Heart left ventricle (tissue), 16 donors: Measurements from ENCODE around the gene LYVE1. TPM values are rescaled to one million over a fixed set of nuclear protein-coding genes. Genes with fewer than 3 reads are reported as not detected.
A peak's percentile ranks its signal among the peaks of the same experiment; 100 is the strongest.

Experiments
- ATAC-seq, 4 donors: fragments of 200-7000 bp; cut with Tn5 transposase; one replicate each; pipeline ENCODE4 v1.9.1; 2020 to 2022; ENCODE audit warnings: moderate library complexity in 4 of 4, mild to moderate bottlenecking in 3 of 4, moderate number of reproducible peaks in 1 of 4
- DNase-seq, 5 donors: peaks; one replicate each; pipeline ENCODE4 v3.0.0-alpha.2; 2020
- H3K27ac ChIP-seq, 12 donors: fragments of 200-600 bp; sonication (generic) in 4 of 12; one replicate each; pipeline versions ENCODE4 v1.5.0 to v1.8.0; 2016 to 2022; ENCODE audit warnings: mild to moderate bottlenecking in 2 of 12
- H3K27me3 ChIP-seq, 9 donors: fragments of 200-600 bp; sonication (generic) in 2 of 9; one replicate each; pipeline versions ENCODE4 v1.5.1 to v1.8.0; 2016 to 2022; ENCODE audit warnings: mild to moderate bottlenecking in 3 of 9
- H3K36me3 ChIP-seq, 9 donors: fragments of 200-600 bp; sonication (generic) in 2 of 9; one replicate each; pipeline versions ENCODE4 v1.5.0 to v1.8.0; 2018 to 2022; ENCODE audit warnings: mild to moderate bottlenecking in 2 of 9
- H3K4me1 ChIP-seq, 12 donors: fragments of 200-600 bp; sonication (generic) in 4 of 12; one replicate each; pipeline versions ENCODE4 v1.5.0 to v1.8.0; 2016 to 2022; ENCODE audit warnings: mild to moderate bottlenecking in 3 of 12
- H3K4me3 ChIP-seq, 12 donors: fragments of 200-600 bp; sonication (generic) in 4 of 12; one replicate each; pipeline versions ENCODE4 v1.5.0 to v1.8.0; 2017 to 2022; ENCODE audit warnings: mild to moderate bottlenecking in 9 of 12, moderate library complexity in 4 of 12
- H3K9me3 ChIP-seq, 12 donors: fragments of 200-600 bp; sonication (generic) in 4 of 12; one replicate each; pipeline versions ENCODE4 v1.5.0 to v1.8.0; 2016 to 2022; ENCODE audit warnings: mild to moderate bottlenecking in 1 of 12
- POLR2A ChIP-seq, 2 donors: fragments of 450-650 bp; IDR thresholded peaks; one replicate each; pipeline ENCODE4 v1.6.1; 2017; ENCODE audit warnings: antibody characterized with exemption in 2 of 2, mild to moderate bottlenecking in 2 of 2, moderate library complexity in 2 of 2
- WGBS, 4 donors: extraction: QIAGEN DNeasy Blood & Tissue Kit in 2 of 4; methylation state at CpG; one replicate each; pipeline versions ENCODE4 v1.1.5 to v1.1.7; 2013 to 2018; 5-methylcytosine and 5-hydroxymethylcytosine counted together
- intact Hi-C, 10 donors: fragments of 100-400 bp; cut with DNase I; formaldehyde crosslinking; loops; one replicate each; pipeline versions ENCODE4 v1.11.1 to v1.14.2; 2022
- polyA plus RNA-seq, 2 donors: library from polyadenylated mRNA; stranded (reverse); fragments of 200-250 nt; gene quantifications; one replicate each; pipeline ENCODE4 v1.2.3, GENCODE V29; 2013
- total RNA-seq, 9 donors: library from RNA; depleted of rRNA in 2 of 9; stranded (reverse); fragments of >200 nt in 2 of 9; fragmentation: NEBNext Ultra II Directional in 3 of 9; extraction: Animal tissue kit (Norgen Biotek cat#: 25700) in 3 of 9; gene quantifications; one replicate each; pipeline versions ENCODE4 v1.1.0 to v1.2.4, GENCODE V29; 2016 to 2023
- TF ChIP-seq, protein P1 (sequence below), 12 donors: fragments of 200-600 bp; sonication (generic) in 4 of 12; IDR thresholded peaks; one replicate each; pipeline versions ENCODE4 v1.5.0 to v1.8.0; 2018 to 2022; ENCODE audit warnings: antibody characterized with exemption in 12 of 12, mild to moderate bottlenecking in 5 of 12
- donor health status: ischemic (EF 13 %, LVEDD 7.1; RV severe dilation, severe dysfunction).
- donor health status: healthy with polysubstance abuse.
- donor health status: DM: no; HTN: yes; CAD: no.
- donor health status: DM: no; HTN: no; CAD: no.
- donor health status: ischemic (EF 25% LVEDD 6.9; RV normal size, moderate dysfunction).
- donor health status: ischemic (EF 25% LVEDD 5.7; RV mildly dilated, moderate dysfunction).
- donor health status: healthy.
- donor health status: DM: yes; HTN: yes; CAD: no.
- donor health status: ischemic (EF 35%, LVEDD 5.7; RV mildly dilated, moderate dysfunction).
- donor health status: nonischemic (EF 11% LVEDD 7.7; RV severe dilation, severe dysfunction).
- donor health status: DM: yes; HTN: yes; CAD: no.
- donor health status: PGD.
- donor health status: ischemic (EF 29% LVEDD 5.4; RV normal size, mild dysfunction).
- donor health status: nonischemic (EF 23%, LVEDD 6.1; RV moderate dilation, normal function).

The LYVE1 gene
- total and polyA plus RNA-seq, 11 donors = 8.1 to 163 (median 24.1) TPM

DNA sequence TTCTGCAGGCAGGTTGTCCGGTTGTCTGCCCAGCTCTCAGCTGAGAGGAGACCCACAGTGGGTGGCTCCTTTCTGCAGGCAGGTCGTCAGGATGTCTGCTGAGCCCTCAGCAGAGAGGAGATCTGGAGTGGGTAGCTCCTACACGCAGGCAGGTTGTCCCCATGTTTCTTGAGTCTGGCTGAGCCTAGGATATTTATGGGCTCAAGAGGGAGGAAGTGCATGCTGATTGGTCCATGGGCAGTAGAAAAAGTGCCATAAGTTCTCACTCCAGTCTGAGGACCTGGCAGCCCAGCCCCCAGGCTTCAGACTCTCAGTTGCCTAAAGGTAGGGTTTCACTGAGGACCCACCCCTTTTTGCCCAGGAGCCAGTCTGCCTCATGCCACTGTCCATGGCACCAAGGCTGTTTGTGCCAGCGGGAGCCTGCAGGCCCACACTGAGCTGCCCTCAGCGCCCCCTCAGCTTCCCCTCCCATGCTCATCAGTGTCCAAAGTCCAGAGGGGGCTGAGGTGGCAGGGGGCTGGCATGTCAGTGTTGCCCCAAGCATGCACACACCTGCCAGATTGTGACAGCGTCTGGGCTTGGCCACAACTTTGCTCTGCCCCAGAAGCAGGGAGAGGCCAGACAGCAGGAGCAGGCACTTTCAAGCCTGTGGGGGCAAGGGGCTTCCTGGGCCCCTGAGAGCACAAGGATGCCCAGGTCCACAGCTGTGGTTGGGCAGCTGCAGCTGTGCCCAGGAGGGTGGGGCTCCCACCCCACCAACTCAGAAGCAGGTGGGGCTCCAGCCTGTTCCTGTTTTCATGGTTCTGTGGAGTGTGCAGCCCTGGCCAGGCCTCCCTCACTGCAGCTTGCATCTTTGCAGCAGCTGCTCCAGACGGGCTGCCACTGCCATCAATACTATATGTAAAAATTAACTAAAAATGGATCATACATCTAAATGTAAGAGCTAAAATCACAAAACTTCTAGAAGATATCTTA, 23.7 kb downstream of the LYVE1 start:
- peaks cover 0 to 13% (median 5%) of the 10 kb centered on the region in 12 donors for H3K4me1 ChIP-seq
- intact Hi-C loops = loop anchor here in 4 of 10 donors (10.0 kb wide), 3 partner anchors 110 to 190 kb away; no protein-coding TSS in a partner anchor
- no peak overlapping the region for H3K4me3 ChIP-seq
- no peak for ATAC-seq
- no peaks in the 10 kb centered on the region for H3K27me3 ChIP-seq
- H3K36me3 ChIP-seq = no peaks in the 10 kb centered on the region
- no peak for DNase-seq
- H3K9me3 ChIP-seq = no peaks in the 10 kb centered on the region
- H3K27ac ChIP-seq = no peak overlapping the region
- TF ChIP-seq, protein P1, sequence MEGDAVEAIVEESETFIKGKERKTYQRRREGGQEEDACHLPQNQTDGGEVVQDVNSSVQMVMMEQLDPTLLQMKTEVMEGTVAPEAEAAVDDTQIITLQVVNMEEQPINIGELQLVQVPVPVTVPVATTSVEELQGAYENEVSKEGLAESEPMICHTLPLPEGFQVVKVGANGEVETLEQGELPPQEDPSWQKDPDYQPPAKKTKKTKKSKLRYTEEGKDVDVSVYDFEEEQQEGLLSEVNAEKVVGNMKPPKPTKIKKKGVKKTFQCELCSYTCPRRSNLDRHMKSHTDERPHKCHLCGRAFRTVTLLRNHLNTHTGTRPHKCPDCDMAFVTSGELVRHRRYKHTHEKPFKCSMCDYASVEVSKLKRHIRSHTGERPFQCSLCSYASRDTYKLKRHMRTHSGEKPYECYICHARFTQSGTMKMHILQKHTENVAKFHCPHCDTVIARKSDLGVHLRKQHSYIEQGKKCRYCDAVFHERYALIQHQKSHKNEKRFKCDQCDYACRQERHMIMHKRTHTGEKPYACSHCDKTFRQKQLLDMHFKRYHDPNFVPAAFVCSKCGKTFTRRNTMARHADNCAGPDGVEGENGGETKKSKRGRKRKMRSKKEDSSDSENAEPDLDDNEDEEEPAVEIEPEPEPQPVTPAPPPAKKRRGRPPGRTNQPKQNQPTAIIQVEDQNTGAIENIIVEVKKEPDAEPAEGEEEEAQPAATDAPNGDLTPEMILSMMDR (IDR thresholded peaks at IDR 0.05) = no peak
- no peak for TF ChIP-seq POLR2A (IDR thresholded peaks at IDR 0.05)
- 84 to 86% (median 84%) methylated on average over 5 to 7 of the region's 7 CpGs for WGBS, 4 donors

DNA sequence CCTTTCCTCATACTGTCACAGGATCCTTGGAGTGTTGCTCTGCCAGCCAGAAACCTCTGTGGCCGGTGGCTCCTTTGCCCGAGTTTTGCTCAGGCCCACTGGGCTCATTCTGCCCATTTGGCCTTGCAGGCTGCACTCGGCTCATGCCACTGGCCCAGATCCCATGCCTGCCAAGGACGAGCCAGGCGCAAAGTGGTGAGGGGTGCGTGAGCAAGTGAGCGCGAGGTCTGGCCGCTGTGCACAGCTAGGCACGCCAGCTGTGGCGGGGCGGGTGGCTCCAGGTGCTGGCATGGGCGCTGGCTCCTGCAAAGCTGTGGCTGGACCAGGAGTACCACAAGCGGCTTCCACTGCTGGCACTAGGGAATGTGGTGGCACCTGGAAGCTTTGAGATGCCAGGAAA, 24.7 kb downstream of the LYVE1 start:
- H3K9me3 ChIP-seq = no peaks in the 10 kb centered on the region
- intact Hi-C loops = loop anchor here in 4 of 10 donors (10.0 kb wide), 3 partner anchors 111 to 191 kb away; no protein-coding TSS in a partner anchor
- H3K4me3 ChIP-seq = no peak overlapping the region
- TF ChIP-seq, protein P1 (IDR thresholded peaks at IDR 0.05) = no peak
- no peak for TF ChIP-seq POLR2A (IDR thresholded peaks at IDR 0.05)
- ATAC-seq = no peak
- H3K27ac ChIP-seq = no peak overlapping the region
- H3K4me1 ChIP-seq = peaks cover 0 to 18% (median 7%) of the 10 kb centered on the region in 12 donors
- H3K27me3 ChIP-seq = no peaks in the 10 kb centered on the region
- WGBS, 4 donors = 97 to 100% (median 98%) methylated on average over 3 to 14 of the region's 14 CpGs
- no peaks in the 10 kb centered on the region for H3K36me3 ChIP-seq
- no peak for DNase-seq

DNA sequence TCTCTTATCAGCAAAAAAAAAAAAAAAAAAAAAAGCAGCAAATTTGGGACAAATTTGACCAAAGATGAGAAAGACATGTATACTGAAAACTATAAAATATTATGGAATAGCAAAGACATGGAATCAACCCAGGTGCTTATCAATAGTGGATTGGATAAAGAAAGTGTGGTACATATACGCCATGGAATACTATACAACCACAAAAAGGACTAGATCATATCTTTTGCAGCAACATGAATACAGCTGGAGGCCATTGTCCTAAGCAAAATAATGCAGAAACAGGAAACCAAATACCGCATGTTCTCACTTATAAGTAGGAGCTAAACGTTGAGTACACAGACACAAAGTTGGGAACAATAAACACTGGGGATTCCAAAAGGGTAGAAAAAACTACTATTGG, 25.7 kb downstream of the LYVE1 start:
- H3K4me1 ChIP-seq = peaks cover 0 to 18% (median 7%) of the 10 kb centered on the region in 12 donors
- no peak overlapping the region for H3K27ac ChIP-seq
- TF ChIP-seq, protein P1 (IDR thresholded peaks at IDR 0.05) = no peak
- no peak for TF ChIP-seq POLR2A (IDR thresholded peaks at IDR 0.05)
- H3K9me3 ChIP-seq = no peaks in the 10 kb centered on the region
- H3K4me3 ChIP-seq = no peak overlapping the region
- intact Hi-C loops = loop anchor here in 4 of 10 donors (10.0 kb wide), 3 partner anchors 112 to 192 kb away; no protein-coding TSS in a partner anchor
- H3K36me3 ChIP-seq = no peaks in the 10 kb centered on the region
- WGBS, 4 donors = 92 to 95% (median 94%) methylated on average over 3 of the region's 3 CpGs
- ATAC-seq = no peak
- DNase-seq = no peak
- no peaks in the 10 kb centered on the region for H3K27me3 ChIP-seq

DNA sequence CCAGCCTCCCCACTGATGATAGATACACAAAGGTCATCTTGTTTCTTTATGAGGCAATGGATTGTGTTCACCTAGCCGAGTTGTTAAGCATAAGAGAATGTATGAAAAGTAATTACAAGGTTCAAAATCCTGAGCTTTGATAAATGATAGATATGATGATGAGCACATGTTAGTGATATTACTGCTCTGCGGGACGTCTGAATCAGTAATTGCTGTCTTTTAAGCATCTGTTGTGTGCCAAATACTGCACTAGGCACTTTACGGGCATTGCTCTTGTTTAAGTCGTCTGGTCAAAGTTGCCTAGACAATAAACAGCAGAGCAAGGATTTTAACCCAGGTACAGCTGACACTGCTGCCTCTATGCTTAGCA, 26.9 kb downstream of the LYVE1 start:
- H3K27ac ChIP-seq = peak overlapping the region in 6 of 12 donors; percentile 82 to 94 (median 90)
- peak overlapping the region in 11 of 12 donors; percentile 72 to 94 (median 80) for H3K4me3 ChIP-seq
- TF ChIP-seq POLR2A (IDR thresholded peaks at IDR 0.05) = no peak
- TF ChIP-seq, protein P1 (IDR thresholded peaks at IDR 0.05) = no peak
- DNase-seq (no peak), ATAC-seq (no peak)
- WGBS, 4 donors = 55 to 61% (median 59%) methylated on average over 5 of the region's 5 CpGs
- no peaks in the 10 kb centered on the region for H3K9me3 ChIP-seq
- H3K4me1 ChIP-seq = peaks cover 0 to 28% (median 7%) of the 10 kb centered on the region in 12 donors
- H3K27me3 ChIP-seq = no peaks in the 10 kb centered on the region
- no peaks in the 10 kb centered on the region for H3K36me3 ChIP-seq
- intact Hi-C loops = loop anchor here in 4 of 10 donors (10.0 kb wide), 3 partner anchors 113 to 193 kb away; no protein-coding TSS in a partner anchor
